IPS-NIHi7 (cell line): Measurements from ENCODE around the gene CNGB1.

ENCODE experiments used
- DNase-seq: peaks from one replicate; pipeline ENCODE4 v3.0.0; 2012; ENCODE audit warnings: mixed read lengths; ENCODE audit errors: extremely low spot score

The CNGB1 gene

GRCh38 chr16:57972306-57972705, 1.4 kb upstream of the CNGB1 start:
- DNase-seq: no peak

- DNase-seq: no peak
Observed at GRCh38 chr16:57971848-57972247, 920 bp upstream of the CNGB1 start.

GRCh38 chr16:57970319-57970718, 609 bp downstream of the CNGB1 start:
- DNase-seq: no peak

- DNase-seq: no peak
Observed at GRCh38 chr16:57969451-57970123, 1.3 kb downstream of the CNGB1 start.

GRCh38 chr16:57967916-57968315, 3.0 kb downstream of the CNGB1 start:
- DNase-seq: no peak

GRCh38 chr16:57966986-57967385, 3.9 kb downstream of the CNGB1 start:
- DNase-seq: no peak

- no peak for DNase-seq
Observed at GRCh38 chr16:57966204-57966771, 4.6 kb downstream of the CNGB1 start.

GRCh38 chr16:57964157-57964700, 6.7 kb downstream of the CNGB1 start:
- no peak for DNase-seq

- DNase-seq: no peak
Observed at GRCh38 chr16:57962756-57963155, 8.2 kb downstream of the CNGB1 start.

- no peak for DNase-seq
Observed at GRCh38 chr16:57962046-57962445, 8.9 kb downstream of the CNGB1 start.

- no peak for DNase-seq
Observed at GRCh38 chr16:57961538-57961937, 9.4 kb downstream of the CNGB1 start.

GRCh38 chr16:57960826-57961472, 10.0 kb downstream of the CNGB1 start:
- no peak for DNase-seq

GRCh38 chr16:57960310-57960709, 10.6 kb downstream of the CNGB1 start:
- DNase-seq: no peak

GRCh38 chr16:57959804-57960203, 11.1 kb downstream of the CNGB1 start:
- no peak for DNase-seq

GRCh38 chr16:57959121-57959520, 11.8 kb downstream of the CNGB1 start:
- DNase-seq: no peak

GRCh38 chr16:57958544-57958943, 12.4 kb downstream of the CNGB1 start:
- DNase-seq: no peak

GRCh38 chr16:57957673-57958392, 13.1 kb downstream of the CNGB1 start:
- no peak for DNase-seq

GRCh38 chr16:57956924-57957672, 13.8 kb downstream of the CNGB1 start:
- no peak for DNase-seq

GRCh38 chr16:57956270-57956808, 14.6 kb downstream of the CNGB1 start:
- DNase-seq: no peak

GRCh38 chr16:57955572-57956188, 15.2 kb downstream of the CNGB1 start:
- DNase-seq: no peak

- DNase-seq: no peak
Observed at GRCh38 chr16:57953857-57954256, 17.1 kb downstream of the CNGB1 start.
